Endothelial cell of umbilical vein (primary cell): ENCODE measurements around the gene TREML1. TPM values are rescaled to one million over a fixed set of nuclear protein-coding genes. Genes with fewer than 3 reads are reported as not detected.

Source experiments
- BruUV-seq: library from RNA; stranded (reverse); fragments of 400-500 nt; replicated peaks from 2 replicates; lab custom pipeline; 2021; lab: Mats Ljungman, UMichigan
- CTCF ChIA-PET: fragments of 300-600, 350-600 bp; sonication (Branson Sonifier 250); formaldehyde crosslinking; loops from one replicate; lab custom pipeline; 2021; ENCODE audit warnings: antibody characterized with exemption, inconsistent platforms; lab: Charles Lee
- POLR2A ChIA-PET: fragments of 300-600, 350-600 bp; sonication (Branson Sonifier 250); formaldehyde crosslinking; loops from one replicate; lab custom pipeline; 2021; ENCODE audit warnings: antibody characterized with exemption, inconsistent platforms; lab: Charles Lee
- DNase-seq: peaks from one replicate; pipeline ENCODE4 v3.0.0-alpha.2; 2011; ENCODE audit warnings: low read depth, low spot score
- FAIRE-seq: peaks from 2 replicates; lab custom pipeline; 2011; peaks lifted over from hg19 to GRCh38; lab: Jason Lieb, UNC
- H2AFZ ChIP-seq: 2 replicates; pipeline ENCODE4 v1.6.0; 2012; ENCODE audit warnings: low read depth, low read length, control low read depth, inconsistent platforms
- H3K27ac ChIP-seq: 2 replicates; pipeline ENCODE4 v1.5.1; 2011; ENCODE audit warnings: low read depth, mild to moderate bottlenecking, control low read depth, low read length, moderate library complexity; ENCODE audit not compliant: insufficient read depth
- H3K27me3 ChIP-seq, 2 experiments: 2 replicates each; pipeline versions ENCODE4 v1.6.0 to v1.6.1; 2011; ENCODE audit warnings: low read length in 2 of 2, mixed read lengths in 1 of 2; ENCODE audit not compliant: control insufficient read depth in 2 of 2, insufficient read depth in 2 of 2
- H3K36me3 ChIP-seq, 2 experiments: 2 replicates in 1 of 2; 3 replicates in 1 of 2; pipeline ENCODE4 v1.5.1; 2011; ENCODE audit warnings: low read length in 2 of 2, mild to moderate bottlenecking in 1 of 2, moderate library complexity in 1 of 2; ENCODE audit not compliant: control insufficient read depth in 2 of 2, insufficient read depth in 2 of 2; ENCODE audit errors: extremely low read depth in 1 of 2
- H3K4me1 ChIP-seq: 3 replicates; pipeline ENCODE4 v1.5.1; 2011; ENCODE audit warnings: mild to moderate bottlenecking, low read length; ENCODE audit not compliant: control insufficient read depth, insufficient read depth; ENCODE audit errors: extremely low read depth
- H3K4me2 ChIP-seq: 2 replicates; pipeline ENCODE4 v1.6.1; 2011; ENCODE audit warnings: low read length, control low read depth, mixed read lengths; ENCODE audit not compliant: insufficient read depth
- H3K4me3 ChIP-seq, 3 experiments: fragments of 200-600 bp in 1 of 3; sonication (generic), shearing (Covaris generic) in 1 of 3; replicated peaks in 1 of 3; 2 replicates each; pipeline ENCODE4 v1.5.1; 2011 to 2016; ENCODE audit warnings: control low read depth in 3 of 3, low read length in 3 of 3, mild to moderate bottlenecking in 2 of 3, inconsistent platforms in 1 of 3, low read depth in 1 of 3, moderate library complexity in 1 of 3; ENCODE audit not compliant: insufficient read depth in 1 of 3
- H3K79me2 ChIP-seq: 2 replicates; pipeline ENCODE4 v1.6.0; 2012; ENCODE audit warnings: low read length, inconsistent platforms; ENCODE audit not compliant: control insufficient read depth, insufficient read depth
- H3K9ac ChIP-seq: replicated peaks from 2 replicates; pipeline ENCODE3; 2011; ENCODE audit warnings: low read length, control low read depth; ENCODE audit not compliant: insufficient read depth; ENCODE audit errors: extremely low read depth
- H3K9me1 ChIP-seq: replicated peaks from 3 replicates; pipeline ENCODE4 v1.6.0; 2011; ENCODE audit warnings: mild to moderate bottlenecking, low read length; ENCODE audit not compliant: control insufficient read depth, insufficient read depth; ENCODE audit errors: extremely low read depth
- H3K9me3 ChIP-seq: replicated peaks from 2 replicates; pipeline ENCODE4 v1.5.1; 2012; ENCODE audit warnings: low read length, inconsistent platforms; ENCODE audit not compliant: control insufficient read depth, insufficient read depth
- H4K20me1 ChIP-seq: replicated peaks from 2 replicates; pipeline ENCODE3; 2011; ENCODE audit warnings: mild to moderate bottlenecking, low read length; ENCODE audit not compliant: control insufficient read depth, insufficient read depth; ENCODE audit errors: extremely low read depth
- CTCF ChIP-seq, 2 donors: IDR thresholded peaks; 1 replicate in 1 of 2; 2 replicates in 1 of 2; pipeline ENCODE4 v1.5.1; 2011; ENCODE audit warnings: low read length in 2 of 2, mild to moderate bottlenecking in 2 of 2, moderate library complexity in 2 of 2, control low read depth in 1 of 2, inconsistent platforms in 1 of 2, low read depth in 1 of 2; ENCODE audit not compliant: insufficient read depth in 1 of 2; ENCODE audit errors: extremely low read depth in 1 of 2
- EZH2 ChIP-seq: IDR thresholded peaks from 2 replicates; pipeline ENCODE4 v1.6.1; 2012; ENCODE audit warnings: borderline replicate concordance, low read depth, mild to moderate bottlenecking, moderate library complexity, low read length, inconsistent platforms; ENCODE audit not compliant: severe bottlenecking
- GATA2 ChIP-seq: IDR thresholded peaks from 2 replicates; pipeline ENCODE4 v1.7.0; 2011; ENCODE audit warnings: low read depth, mild to moderate bottlenecking, moderate library complexity, mixed read lengths, low read length; ENCODE audit not compliant: insufficient read length, insufficient read depth
- MAX ChIP-seq: IDR thresholded peaks from 2 replicates; pipeline ENCODE4 v1.6.1; 2011; ENCODE audit not compliant: insufficient read depth, insufficient read length
- MYC ChIP-seq: IDR thresholded peaks from one replicate; pipeline ENCODE4 v1.6.1; 2011; ENCODE audit warnings: mild to moderate bottlenecking, low read depth, low read length
- dilution Hi-C: fragments of 300-500 bp; cut with MboI; formaldehyde crosslinking; loops from one replicate; pipeline ENCODE4 v1.15.0; 2019; ENCODE audit warnings: low sequenced_read_pairs; ENCODE audit not compliant: extremely low pct_ligation_motif_present
- intact Hi-C: fragments of 100-400 bp; cut with micrococcal nuclease; formaldehyde crosslinking; loops from one replicate; pipeline ENCODE4 v1.10.0; 2022
- polyA plus RNA-seq, 4 experiments: library from polyadenylated mRNA; depleted of rRNA in 3 of 4; stranded (reverse) in 3 of 4; unstranded in 1 of 4; fragments of >200 nt; gene quantifications; 2 replicates each; pipeline versions ENCODE4 v1.2.1 to v1.2.3, GENCODE V29; 2011 to 2012; ENCODE audit warnings: missing spikeins in 1 of 4
- total RNA-seq: library from RNA; stranded (reverse); gene quantifications from 2 replicates; pipeline ENCODE4 v1.2.3, GENCODE V29; 2021

Gene TREML1
- total and polyA plus RNA-seq, 2 donors (not counting 3 experiments of a cell fraction or from before 2014, with no cell fraction given) = not detected

GRCh38 chr6:41193884-41194283 is 39.7 kb upstream of the TREML1 start:
- POLR2A ChIA-PET = no interaction called here
- H3K9ac ChIP-seq = no peak overlapping the region
- no peaks in the 10 kb centered on the region for H4K20me1 ChIP-seq
- FAIRE-seq (no peak), DNase-seq (no peak)
- no peak overlapping the region for H3K27ac ChIP-seq
- H3K9me3 ChIP-seq = no peaks in the 10 kb centered on the region
- no peaks in the 10 kb centered on the region for H3K36me3 ChIP-seq
- H3K4me2 ChIP-seq = no peak overlapping the region
- intact Hi-C loops = no loop called here
- no peak overlapping the region for H2AFZ ChIP-seq
- BruUV-seq = no TSS peak
- TF ChIP-seq GATA2 = no peak
- TF ChIP-seq CTCF (IDR thresholded peaks at IDR 0.05; ENCODE audit: extremely low read depth in 1 of 2, insufficient read depth in 1 of 2, low read depth in 1 of 2, low read length in 2 of 2) = no peak
- H3K9me1 ChIP-seq = no peaks in the 10 kb centered on the region
- CTCF ChIA-PET = no interaction called here
- no peak overlapping the region for H3K4me3 ChIP-seq
- no peaks in the 10 kb centered on the region for H3K79me2 ChIP-seq
- peaks cover 0 to 7% of the 10 kb centered on the region in 2 experiments for H3K27me3 ChIP-seq
- no peaks in the 10 kb centered on the region for H3K4me1 ChIP-seq
- dilution Hi-C loops = no loop called here

GRCh38 chr6:41193171-41193734 is 39.1 kb upstream of the TREML1 start:
- no peak for TF ChIP-seq MAX
- TF ChIP-seq MYC = no peak
- no peak for TF ChIP-seq EZH2
- Histone ChIP-seq H3K4me2 (no peak overlapping the region), H3K4me1 (no peaks in the 10 kb centered on the region), H3K27ac (no peak overlapping the region), H3K79me2 (no peaks in the 10 kb centered on the region), H2AFZ (no peak overlapping the region), H3K4me3 (no peak overlapping the region), H4K20me1 (no peaks in the 10 kb centered on the region), H3K9me1 (no peaks in the 10 kb centered on the region), H3K36me3 (no peaks in the 10 kb centered on the region), H3K27me3 (peaks cover 0 to 7% of the 10 kb centered on the region in 2 experiments), H3K9ac (no peak overlapping the region), H3K9me3 (no peaks in the 10 kb centered on the region)
- DNase-seq (no peak), FAIRE-seq (no peak)
- dilution Hi-C loops = no loop called here
- no TSS peak for BruUV-seq
- ChIA-PET CTCF (no interaction called here), POLR2A (no interaction called here)
- intact Hi-C loops = no loop called here
